Measurements from ENCODE around the gene SMC6.

Gene SMC6

DNA sequence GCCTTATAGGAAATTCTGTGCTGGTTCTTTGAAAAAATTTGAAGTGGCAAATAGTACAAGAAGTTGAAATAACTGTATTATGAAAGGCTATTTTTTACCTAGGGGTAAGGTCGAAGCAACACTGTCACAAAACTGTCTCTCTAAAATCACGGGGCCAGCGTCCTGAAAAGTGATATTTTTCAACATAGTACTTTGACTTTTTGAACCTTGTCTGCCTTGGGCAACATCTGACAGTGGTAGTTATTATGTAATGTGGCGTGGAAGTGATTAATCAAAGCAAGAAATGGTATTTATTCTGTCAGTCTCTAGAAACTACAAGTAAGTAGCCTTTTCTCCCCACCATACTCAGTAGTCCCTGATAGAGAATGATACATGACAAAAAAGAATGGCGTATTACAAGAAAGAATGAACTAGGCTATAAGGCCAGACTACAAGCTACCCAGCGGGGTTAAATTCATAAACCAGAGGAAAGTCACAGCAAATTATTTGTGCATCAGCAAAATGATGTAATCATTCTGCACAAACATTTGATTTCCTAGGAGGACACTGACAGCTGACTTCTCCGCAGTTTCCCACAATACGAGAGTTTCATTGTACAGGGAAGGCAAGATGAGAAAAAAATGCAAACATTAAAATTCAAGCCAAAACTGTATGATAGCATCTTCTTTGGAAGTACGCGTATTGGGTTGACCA is 10.2 kb upstream of the SMC6 start:
- DNase-seq, result no peak

DNA sequence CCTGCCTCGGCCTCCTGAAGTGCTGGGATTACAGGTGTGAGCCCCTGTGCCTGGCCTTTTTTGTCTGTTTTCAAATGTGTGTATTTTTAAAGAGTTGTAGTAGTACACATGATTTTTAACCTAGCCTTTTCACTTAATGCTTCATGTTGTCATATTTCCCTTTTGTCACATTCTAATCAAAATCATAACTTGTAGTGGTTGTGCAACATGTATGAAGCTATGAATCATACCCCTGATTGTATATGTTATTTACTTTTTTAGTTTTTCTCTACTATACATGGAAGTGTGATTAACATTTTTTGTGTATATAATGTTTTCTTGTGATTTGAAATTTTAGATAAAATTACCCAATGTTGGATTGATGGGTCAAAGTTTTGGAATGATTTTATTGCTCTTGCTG is 8.8 kb upstream of the SMC6 start:
- no peak for DNase-seq

DNA sequence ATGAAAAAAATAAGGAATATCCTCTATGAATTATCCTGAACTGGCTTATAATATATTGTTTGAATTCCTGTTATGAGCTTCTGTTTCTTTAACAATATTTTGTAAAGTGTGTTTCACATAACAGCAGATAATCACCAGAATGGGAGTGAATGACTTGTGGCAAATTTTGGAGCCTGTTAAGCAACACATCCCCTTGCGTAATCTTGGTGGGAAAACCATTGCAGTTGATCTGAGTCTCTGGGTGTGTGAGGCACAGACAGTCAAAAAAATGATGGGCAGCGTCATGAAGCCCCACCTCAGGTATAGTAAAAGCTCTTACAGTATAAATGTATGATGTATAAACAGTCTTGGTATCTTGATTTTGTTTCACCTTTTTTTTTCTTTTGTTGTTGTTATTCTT is 6.2 kb upstream of the SMC6 start:
- DNase-seq, result no peak

DNA sequence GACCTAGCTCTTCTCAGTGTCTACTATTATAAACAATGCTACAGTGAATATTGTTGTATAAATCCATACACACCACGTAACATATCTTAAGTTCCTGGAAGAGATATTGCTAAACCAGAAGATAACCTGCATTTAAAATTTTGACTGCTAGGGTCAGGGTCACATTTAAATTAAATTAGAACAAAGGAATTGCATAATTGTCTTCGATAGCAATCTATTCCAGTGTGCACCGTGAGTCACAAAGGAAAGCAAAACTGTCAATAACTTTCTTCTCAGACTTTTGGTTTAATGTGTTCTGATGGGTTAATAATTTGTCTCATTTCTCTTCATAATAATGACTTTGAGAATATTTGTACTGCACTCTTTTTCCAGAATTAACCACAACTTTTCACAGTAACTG is 4.5 kb upstream of the SMC6 start:
- DNase-seq, result no peak

DNA sequence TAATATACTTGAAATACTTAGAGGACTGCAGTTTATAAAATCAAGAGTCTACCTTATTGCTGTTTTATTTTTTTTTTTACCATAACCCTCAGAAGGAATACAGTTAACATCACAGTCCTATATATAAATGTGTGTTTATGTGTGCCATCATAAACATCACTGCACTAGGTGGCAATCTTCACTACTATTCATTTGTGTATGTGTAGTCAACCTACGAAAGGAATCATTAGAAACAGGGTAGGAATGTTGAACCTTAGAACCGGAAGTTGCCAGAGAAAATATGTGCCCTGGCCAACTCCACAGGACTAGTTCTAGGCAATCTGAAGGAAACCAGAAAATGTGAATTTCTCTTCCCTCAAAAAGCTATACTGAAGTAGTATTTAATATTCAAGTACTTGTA is 3.7 kb upstream of the SMC6 start:
- no peak for DNase-seq

DNA sequence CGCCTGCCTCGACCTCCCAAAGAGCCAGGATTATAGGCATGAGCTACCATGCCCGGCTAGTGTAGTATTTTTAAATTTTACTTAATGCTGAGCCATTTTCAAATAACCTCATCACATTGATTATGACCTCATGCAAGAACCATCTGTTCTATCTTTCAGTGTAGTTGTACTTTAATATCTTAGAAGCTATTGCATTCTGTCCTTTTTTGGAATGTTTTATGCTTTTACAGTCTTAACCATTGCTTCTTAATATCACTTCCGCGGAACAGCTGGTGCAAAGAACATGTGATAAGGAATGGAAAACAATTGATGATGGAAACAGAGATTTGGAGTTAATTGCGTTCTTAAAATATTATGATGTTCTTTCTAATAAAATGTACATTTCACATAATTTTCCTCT is 3.1 kb upstream of the SMC6 start:
- no peak for DNase-seq

DNA sequence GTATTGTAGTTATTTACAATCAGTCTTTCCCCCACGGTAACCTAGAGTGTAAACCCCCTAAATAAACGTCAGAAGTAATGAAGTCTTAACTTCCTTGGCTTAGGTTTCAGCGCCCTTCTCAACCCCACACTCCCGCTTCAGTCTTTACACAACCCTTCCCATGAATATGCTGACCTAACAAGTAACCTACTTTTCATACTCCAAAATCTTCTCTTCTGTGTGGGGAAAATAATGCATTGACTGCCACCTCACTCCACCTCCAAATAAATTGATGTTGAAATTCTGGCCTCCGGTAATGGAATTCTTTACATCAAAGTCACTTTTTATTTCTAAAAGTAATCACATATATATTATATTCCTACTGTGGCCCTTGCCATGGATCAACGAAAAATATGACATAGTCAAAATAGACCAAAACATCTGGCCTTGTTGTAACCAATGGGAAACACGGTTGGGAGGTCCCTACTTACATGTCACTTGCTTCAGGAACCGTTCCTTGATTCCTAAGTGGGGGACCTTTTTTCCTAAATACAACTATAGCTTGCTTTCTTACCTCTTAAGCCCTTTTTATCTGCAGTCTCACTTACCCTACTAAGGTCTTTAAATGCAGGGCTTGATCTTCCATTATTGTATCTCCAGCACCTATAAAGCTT is 1.3 kb upstream of the SMC6 start:
- DNase-seq, result no peak

DNA sequence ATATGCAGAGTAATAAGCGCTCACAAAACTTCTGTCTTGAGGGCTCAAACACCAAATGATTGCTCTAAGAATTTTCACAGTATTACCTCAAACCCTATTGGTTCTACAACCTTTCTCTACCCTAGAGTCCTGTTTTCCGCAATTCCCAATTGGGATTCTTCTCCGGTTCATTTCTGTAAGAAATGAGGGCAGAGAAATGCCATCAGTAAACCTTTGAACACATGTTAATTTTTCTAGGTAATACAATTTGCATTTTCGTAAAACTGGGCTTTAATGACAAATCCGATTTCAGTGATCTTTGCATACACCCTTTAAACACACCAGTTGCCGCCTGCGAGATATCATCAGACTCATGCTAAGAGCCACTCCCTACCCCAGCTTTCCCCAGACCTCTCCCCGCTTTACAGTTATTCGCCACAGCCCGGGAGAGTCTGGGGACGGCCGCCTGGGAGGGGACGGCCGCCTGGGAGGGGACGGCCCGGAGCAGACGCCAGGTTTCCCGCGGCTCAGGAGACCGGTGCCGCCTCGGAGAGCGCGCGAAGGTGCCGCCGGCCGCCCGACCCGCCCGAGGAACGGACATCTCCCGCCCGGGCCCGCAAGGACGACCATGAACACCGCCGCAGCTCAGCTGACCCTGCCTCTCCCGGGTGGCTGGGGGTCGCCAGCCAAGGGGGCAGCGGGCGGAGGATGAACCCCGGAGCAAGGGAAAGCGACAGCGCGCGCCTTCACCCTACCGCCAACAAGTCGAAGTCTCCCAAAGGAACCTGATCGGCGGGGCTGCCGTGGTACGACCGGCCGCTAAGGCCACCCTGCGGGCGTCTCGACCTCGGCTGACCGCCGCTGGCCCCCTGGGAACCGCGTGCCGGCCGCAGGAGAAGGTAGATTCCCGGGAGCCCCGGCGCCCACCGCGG is 463 bp downstream of the SMC6 start:
- DNase-seq, result peak; percentile 18 to 44 (median 34)

DNA sequence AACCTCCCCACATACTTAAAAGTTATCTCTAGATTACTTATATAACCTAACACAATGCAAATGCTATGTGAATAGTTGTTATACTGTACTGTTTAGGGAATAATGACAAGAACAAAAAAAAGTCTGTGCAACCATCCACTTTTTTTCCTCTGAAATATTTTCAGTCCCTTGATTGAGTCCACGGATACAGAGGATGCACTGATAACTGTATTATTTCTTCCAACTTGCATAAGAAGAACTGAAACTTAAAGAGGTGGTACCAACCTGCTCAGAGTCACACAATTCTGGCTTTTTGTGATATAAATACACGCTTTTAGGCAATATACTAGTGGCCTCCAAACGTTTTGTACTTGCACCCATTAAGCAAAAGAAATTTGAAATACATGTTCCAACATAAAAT is 1.4 kb downstream of the SMC6 start:
- DNase-seq, result no peak

DNA sequence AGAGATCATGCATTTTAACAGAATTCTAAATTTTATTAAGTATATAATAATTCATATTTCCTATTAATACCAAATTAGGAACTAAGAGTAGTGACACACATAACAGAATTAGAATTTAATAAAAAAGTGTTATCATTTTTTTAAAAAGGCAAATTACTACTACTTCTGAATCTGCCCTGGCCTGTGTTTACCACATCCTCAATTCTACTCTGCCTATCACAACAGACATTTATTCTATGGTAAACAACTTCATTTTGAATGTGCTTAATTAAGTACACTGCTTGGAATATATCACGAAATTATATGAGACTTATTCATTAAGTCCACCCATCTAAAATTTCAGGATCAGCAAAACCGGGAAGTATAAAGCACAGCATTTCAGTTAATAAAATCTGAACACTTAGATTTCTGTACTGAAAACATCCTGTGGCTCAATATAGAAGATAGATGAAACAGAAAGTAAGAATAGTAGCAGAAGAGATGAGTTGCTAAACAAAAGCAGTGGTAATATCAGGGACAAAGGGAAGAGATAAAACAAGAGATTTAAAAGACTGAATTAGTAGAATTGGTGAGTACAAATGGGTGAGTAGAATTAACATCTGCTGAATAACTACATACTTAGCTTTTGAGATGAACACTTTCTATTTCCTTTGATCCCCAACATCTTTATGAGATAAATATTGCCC is 3.7 kb downstream of the SMC6 start:
- DNase-seq, result no peak

DNA sequence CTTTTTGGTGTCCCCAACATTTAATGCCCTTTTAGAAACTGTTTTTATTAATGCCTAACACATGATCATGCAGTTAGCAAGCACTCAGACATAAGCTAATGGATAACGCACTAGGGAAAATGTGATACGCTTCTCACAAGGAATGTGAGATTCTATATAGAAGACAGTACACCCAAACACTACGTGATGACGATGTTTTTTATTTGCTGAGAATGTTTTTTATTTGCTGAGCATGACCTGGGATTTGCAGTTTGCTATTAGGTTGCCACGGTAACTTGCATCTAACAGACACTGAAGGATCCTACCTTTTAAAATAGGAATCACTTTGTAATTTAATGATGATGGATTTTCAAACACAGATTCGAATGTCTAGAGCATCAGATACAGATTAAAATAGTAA is 4.9 kb downstream of the SMC6 start:
- no peak for DNase-seq

DNA sequence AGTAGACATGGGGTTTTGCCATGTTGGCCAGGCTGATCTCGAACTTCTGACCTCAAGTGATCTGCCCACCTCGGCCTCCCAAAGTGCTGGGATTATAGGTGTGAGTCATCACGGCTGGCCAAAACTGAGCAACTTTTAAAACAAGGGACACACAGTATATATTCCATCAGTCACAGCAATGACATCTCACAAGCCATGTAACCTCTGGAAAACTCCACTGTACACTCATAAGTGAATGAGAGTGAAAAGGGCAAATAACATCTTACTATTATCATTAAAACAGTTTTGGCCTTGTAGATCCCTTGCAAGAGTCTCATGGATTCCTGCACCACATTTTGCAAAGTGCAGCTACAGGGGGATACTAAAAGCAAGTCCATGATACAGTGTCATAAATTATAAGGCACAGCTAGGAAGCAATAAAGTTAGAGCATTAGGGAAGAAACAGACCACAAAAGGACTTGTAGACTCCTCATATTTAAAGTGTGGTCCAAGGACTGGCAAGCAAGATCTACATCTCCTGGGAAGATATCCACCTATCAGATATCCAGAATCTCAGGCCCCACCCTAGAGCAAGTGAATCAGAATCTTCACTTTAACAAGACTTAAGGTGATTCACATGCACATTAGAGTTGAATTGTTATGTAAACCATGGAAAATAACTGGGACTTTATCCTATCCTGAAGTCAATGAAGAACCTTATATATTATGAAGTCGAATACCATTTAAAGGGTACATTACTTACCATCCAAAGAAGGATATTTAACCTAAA is 5.7 kb downstream of the SMC6 start:
- DNase-seq, result no peak

DNA sequence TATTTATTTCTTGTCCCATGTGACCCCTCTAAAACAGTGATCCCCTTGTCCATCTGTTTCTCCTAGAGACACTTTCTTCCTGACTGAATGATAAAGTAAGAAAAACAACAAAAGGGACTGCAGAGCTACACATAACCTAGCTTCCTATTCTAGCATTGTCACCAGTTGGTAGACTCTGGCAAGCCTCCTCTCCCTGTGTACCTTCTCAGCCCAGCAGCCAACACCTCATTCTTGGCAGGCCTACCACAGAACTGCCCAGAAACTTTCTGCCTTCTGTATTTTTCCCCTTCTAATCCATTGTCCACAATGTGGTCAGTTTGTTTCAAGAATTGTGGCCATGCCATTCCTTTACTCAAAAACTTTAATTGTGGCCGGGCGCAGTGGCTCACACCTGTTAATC is 13.4 kb downstream of the SMC6 start:
- DNase-seq, result no peak

DNA sequence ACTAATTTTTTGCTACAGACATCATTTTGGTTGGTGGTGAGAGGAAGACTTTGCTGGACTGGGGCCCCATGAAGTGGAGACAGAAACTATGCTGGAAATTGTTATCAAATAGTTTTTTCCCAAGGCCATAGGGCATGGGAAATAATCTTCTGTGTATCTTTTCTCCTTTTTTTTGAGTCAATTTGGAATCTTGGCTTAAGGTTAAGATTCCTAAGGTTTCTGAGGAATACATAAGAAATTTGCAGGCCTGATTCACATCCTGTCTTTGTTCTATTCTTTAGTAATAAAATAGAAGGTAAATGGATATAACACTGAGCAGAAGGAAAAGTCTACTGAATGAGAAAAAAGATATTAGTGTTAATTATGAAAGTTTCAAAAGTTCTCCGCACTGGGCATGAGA is 16.6 kb downstream of the SMC6 start:
- DNase-seq, result no peak

DNA sequence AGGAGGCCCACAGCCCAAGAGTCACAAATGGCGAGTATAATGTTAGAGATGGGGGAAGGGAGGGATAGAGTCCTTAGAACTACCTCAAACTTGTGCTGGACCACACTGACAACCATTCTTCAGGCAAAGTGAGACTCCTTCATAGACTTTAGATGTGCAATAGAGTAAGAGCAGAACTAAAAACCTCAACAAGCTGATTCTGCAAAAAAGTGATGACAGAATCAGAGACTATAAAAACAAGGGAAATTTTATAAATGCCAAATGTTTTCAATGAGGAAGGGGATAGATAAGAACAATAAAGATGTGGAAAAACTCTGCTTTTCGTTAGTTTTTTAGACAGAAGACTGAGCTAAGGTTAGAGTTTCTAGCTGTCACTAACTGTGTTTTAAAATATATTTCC is 17.7 kb downstream of the SMC6 start:
- no peak for DNase-seq

DNA sequence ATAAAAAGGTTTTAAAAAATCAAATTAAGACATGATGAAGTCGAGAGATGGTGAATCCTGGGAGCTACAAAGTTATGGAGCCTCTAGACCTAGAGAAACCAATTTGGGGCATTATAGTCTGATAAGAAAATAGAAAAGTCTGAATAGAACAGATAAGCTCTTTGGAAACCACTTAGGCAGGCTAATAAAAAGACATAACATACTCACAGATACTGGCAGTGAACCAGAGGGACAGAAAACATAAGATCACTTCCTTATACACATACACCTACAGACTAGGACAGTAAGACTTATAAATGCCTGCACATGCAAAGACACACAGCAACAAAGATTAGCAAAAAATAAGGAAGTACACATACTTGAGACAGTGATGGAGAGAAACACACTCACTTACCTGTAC is 20.0 kb downstream of the SMC6 start:
- DNase-seq, result no peak

DNA sequence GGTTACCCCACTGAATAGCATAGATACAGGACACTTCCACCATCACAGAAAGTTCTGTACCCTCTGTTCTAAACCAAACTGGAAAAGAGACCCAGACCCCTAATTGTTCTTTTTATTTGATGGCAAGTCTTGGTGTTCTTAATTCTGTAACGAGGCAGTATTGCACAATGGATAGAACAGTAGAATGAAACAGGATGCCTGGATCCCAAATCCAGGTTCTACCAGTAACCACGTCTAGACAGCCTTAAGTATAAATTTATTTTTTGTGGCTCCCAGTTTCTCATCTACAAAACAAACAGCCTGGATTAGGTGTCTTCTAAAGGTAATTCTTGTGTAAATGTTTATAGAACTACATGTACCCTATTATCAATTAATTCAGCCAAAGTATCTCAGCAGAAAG is 23.7 kb downstream of the SMC6 start:
- no peak for DNase-seq

DNA sequence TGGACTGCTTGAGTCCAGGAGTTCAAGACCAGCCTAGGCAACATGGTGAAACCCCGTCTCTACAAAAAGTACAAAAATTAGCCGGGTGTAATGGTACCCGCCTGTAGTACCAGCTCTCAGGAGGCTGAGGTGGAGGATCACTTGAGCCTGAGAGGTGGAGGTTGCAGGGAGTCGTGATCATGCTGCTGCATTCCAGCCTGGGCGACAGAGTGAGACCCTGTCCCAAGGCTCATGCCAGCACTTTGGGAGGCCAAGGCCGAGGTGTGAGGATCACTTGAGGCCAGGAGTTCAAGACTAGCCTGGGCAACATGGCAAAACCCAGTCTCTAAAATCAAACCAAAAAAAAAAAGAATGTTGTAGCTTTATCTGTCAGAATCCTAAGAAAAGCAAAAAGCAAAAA is 25.4 kb downstream of the SMC6 start:
- DNase-seq, result no peak

DNA sequence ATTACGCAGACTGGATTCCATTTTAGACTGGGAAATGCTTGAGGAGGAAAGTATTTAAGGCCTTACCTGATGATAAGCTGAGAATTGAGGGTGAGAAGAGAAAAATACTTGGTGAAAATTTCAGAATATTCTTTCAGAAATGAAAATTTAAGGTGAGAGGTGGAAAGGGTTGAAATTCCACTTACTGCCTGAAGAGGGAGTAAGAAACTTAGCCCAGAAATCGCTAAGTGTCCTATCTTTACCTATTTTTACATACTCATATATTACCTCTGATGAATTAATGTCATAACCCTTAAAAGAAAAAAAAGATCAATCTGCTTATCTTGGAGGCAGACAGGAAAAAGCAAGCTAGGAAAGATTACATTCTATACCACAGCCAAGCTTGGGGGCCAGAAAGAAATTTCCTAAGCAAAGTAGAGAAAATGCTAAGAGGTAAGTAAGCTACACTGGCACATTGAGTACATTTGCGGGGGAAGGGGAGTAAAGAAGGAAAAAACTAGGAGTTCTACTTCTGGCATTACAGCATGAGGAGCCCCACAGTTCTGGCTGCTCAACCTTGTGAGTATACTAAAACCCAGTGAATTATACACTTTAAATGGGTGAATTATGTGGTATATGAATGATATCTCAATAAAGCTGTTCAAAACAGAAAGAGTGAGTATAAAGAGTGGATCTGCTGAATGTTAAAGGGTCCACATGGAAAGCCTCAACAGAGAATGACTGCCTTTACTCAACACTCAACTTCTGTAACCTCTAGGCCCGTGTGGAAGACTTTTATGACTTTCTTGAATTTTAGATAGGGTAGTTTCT is 33.8 kb downstream of the SMC6 start:
- DNase-seq, result no peak

DNA sequence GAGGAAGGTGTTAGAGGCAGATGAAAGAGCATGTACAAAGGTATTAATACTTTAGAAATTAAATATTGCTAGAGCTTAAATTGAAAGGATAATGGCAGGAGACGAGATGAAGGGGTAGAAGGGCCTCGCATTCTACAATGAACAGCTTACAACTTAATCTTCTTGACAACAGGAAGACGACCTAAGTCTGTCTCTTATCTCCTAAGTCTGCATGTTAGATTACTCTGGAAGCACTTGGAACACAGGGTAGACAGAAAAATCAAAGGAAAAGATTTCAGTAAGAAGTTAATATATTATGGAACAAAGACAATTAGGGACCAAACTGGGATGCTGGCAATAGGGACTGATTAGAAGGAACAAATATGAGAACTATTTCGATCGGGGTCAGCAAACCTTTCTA is 34.9 kb downstream of the SMC6 start:
- no peak for DNase-seq

DNA sequence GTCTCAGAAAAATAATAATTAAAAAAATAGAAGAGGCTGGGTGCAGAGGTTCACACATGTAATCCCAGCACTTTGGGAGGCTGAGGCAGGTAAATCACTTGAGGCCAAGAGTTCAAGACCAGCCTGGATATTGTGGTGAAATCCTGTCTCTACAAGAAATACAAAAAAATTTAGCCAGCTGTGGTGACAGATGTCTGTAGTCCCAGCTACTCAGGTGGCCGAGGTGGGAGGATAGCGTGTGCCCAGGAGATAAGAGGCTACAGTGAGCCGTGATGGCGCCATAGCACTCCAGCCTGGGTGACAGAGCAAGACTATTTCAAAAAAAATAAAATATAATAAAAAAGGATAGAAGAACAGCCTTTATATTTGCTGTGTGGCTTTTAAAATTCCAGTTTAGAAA is 35.9 kb downstream of the SMC6 start:
- DNase-seq, result no peak

DNA sequence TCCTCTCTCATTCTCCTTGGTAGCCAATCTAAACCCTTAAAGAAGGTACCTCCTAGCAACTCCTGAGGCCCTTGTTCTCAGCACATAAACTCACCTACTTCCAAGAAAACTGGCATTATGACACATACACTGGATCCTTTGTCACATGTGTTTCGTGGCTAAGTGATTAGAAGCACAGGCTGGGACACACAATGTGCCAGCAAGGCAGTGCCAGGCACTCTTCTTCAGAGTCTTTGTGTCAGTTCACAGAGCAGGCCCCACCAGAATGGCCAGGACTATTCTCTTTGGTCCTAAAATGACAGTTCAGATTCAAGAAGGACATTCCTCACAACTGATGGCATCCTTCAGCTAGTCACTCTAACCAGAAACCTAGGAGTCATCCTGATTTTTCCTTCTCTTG is 40.3 kb downstream of the SMC6 start:
- DNase-seq, result no peak

All from activated naive CD4-positive, alpha-beta T cell (primary cell).